HL-60/S4 treated with phorbol 12-myristate 13-acetate at 8.2 ng/mL for 4 days and 3 days (cell line): Measurements from ENCODE around the gene ITGAD.

ENCODE experiments used
- in situ Hi-C: fragments of 300-500 bp; cut with MboI; formaldehyde crosslinking; loops from 2 replicates; pipeline ENCODE4 v1.15.0; 2022; ENCODE audit warnings: low sequenced_read_pairs

Gene ITGAD

GRCh38 chr16:31472709-31473203 is 79.6 kb downstream of the ITGAD start:
- in situ Hi-C loops = loop anchor here (25.0 kb wide), 2 partner anchors 390 to 485 kb away; partner anchors contain the start of genes HSD3B7 and ZNF267

GRCh38 chr16:31473264-31473984 is 80.3 kb downstream of the ITGAD start:
- in situ Hi-C loops = loop anchor here (25.0 kb wide), 2 partner anchors 389 to 486 kb away; partner anchors contain the start of genes HSD3B7 and ZNF267

GRCh38 chr16:31474173-31474714 is 81.1 kb downstream of the ITGAD start:
- in situ Hi-C loops = loop anchor here (25.0 kb wide), 2 partner anchors 388 to 487 kb away; partner anchors contain the start of genes HSD3B7 and ZNF267

- in situ Hi-C loops = loop anchor here (25.0 kb wide), 2 partner anchors 387 to 488 kb away; partner anchors contain the start of genes HSD3B7 and ZNF267
Measured at GRCh38 chr16:31474773-31475738, 81.9 kb downstream of the ITGAD start.

- in situ Hi-C loops = no loop called here
Measured at GRCh38 chr16:31475946-31476302, 82.8 kb downstream of the ITGAD start.
